Embryonic facial prominence (tissue), 1 donor: ENCODE results near the gene SELE.
"Not testable (repeated sequence)": the region's sequence is repeated elsewhere in the genome, so short reads cannot be mapped to it uniquely, and the experiment has no call there.

Source experiments
- DNase-seq: peaks from one replicate; pipeline ENCODE4 v3.0.0-alpha.2; 2016; ENCODE audit errors: extremely low spot score

SELE gene

GRCh38 chr1:169722779-169723178, 11.1 kb downstream of the SELE start:
- no peak for DNase-seq

- not testable (repeated sequence) for DNase-seq
Observed at GRCh38 chr1:169715100-169715499, 18.8 kb downstream of the SELE start.

DNA sequence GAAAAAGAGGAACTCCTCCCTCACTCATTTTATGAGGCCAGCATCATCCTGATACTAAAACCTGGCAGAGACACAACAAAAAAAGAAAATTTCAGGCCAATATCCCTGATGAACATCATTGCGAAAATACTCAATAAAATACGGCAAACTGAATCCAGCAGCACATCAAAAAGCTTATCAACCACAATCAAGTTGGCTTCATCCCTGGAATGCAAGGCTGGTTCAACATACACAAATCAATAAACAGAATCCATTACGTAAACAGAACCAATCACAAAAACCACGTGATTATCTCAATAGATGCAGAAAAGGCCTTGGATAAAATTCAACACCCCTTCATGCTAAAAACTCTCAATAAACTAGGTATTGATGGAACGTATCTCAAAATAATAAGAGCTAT, 20.8 kb downstream of the SELE start:
- DNase-seq = not testable (repeated sequence)

DNA sequence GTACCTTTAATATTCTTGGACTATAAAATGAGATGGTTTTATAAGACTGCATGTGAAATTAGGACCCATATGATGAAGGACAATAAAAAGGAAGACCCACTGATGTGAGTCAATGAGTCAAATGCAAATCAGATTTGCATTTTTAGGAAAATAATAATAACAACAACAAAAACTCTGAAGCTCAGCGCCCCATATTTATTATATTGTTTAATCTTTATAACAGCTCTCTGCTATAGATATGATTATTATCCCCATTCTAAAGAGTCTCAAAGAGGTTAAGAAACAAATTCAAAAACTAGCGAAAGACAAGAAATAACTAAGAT, 21.6 kb downstream of the SELE start:
- DNase-seq = no peak

DNA sequence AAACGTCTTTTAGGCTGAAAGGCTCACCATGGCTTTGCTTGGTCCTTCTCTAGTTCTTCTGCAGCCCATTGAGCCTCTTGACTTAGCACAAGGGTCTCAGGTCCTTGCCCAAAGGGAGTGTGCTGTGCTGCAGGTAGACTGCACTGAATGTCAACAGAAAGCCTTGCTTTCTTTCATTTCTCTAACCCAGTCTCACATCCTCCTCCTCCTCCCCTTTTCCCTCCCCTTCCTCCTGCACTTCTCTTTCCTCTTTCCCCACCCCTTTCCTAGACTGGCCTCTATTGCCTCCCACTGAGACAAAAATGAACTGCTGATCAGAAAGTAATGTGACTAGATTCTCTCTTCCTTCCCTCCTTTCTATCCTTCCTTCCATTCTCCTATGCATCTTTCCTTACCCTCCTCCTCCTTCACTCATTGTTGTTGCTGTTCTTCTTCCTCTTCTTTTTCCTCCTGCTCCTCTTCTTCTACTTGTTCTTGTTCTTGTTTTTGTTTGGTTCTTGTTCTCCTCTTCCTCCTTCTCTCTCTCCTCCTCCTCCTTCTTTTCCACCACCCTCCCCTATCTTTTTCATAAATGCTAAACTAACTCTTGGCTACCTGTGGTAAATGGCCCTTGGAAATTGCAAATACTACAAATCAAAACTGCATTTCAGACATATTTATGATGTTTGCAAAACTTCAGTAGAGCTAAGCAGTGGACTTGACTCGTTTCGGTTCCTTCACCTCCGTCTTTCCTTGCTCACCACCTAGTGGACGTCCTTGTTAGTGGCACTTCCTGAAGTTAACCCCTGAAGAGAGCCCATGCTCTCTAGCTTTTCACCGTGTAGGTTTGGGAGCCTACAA, 22.2 kb downstream of the SELE start, which contains the start of gene SELL:
Gene SELL, minus strand, starts transcription at position 152 of the 840 bp plus-strand sequence. Its CDS starts 122 bp downstream, at position 30.
- DNase-seq = no peak

DNA sequence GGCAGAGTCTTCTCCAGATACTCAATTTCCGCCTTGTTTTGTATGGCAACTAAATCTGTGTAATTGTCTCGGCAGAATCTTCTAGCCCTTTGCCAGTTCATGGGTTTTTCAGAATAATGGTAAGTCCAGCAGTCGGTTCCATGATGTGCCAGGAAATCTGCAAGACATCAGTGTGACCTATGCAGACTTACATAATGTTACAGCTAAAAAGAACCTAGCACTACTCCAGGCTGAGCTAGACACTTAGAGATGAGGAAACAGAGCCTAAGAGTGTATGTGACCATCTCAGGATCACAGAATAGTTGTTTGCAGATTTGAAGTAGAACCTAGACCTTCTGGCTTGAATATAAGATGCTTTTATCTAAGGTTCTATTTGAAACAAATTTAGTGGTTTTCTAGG, 25.2 kb downstream of the SELE start:
- no peak for DNase-seq

- DNase-seq = no peak
Observed at GRCh38 chr1:169707912-169708604, 25.8 kb downstream of the SELE start.

- DNase-seq = no peak
Observed at GRCh38 chr1:169704797-169705196, 29.1 kb downstream of the SELE start.

DNA sequence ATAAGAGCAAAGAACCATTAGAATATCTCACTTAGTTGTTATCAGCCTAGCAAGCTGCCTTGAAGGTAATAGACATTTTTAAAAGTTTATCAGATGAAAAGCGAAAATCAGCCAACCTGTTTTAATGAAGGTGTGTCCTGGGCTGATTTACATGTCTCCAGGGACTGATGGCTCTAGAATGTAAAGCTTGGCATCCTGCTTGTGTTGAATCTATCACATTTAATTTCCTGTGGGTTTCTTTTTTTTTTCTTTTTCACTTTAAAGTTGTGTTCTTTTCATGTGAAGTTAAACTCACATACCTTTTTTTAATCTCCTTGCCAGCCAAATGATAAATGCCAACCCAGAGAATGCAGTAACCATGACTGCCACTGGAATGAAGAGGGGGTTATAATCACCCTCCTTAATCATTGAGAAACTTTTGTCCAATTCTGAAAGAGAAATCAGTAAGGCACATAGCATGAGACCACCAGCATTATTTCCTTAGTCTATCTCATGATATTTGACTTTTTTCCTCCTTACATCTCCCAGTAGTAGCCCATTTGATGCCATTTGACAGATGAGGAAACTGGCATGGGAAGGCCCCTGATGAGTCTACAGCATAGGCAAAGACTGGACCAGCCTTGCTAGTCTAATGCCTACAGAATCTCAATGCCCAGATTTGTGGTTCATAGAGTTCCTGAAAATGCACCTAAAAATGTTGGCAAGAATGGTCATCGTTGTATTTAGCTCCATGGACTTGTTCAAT, 32.4 kb downstream of the SELE start:
- DNase-seq = no peak

DNA sequence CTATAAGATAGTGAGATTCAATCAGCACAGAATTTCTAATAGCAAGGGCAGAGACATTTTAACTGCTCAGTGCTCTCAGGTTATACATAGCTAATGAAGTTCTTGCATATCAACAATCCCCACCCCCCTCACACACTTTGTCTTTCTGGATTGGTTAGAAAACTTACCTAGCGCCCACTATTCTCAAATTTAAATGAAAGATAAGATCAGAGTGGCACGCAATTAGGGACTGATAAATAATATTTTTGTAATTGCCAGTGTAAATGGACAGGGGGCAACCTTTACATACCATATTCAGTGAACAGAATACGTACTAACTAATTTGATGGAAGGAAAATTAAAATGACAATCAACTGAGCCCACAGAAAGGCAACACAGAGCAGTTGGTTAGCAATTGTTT, 34.2 kb downstream of the SELE start:
- no peak for DNase-seq

DNA sequence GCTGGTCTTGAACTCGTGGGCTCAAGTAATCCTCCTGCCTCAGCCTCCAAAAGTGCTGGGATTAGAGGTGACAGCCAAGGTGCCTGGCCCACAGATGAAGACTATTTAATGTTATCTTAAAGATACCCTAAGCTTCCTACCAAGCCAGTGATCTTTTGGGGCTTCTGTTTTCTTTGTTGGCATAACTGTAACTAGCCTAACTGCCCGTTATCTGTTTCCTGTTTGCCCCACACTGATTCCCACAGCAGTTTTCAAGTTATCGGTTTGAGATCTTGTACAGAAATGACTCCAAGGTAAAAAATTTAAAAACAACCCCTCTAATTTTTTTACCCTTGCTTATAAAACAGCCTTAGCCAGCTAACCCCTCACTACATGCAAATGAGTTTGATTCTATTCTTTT, 34.9 kb downstream of the SELE start:
- no peak for DNase-seq

- DNase-seq = no peak
Observed at GRCh38 chr1:169697755-169698154, 36.1 kb downstream of the SELE start.

GRCh38 chr1:169696273-169697100, 37.4 kb downstream of the SELE start:
- no peak for DNase-seq

DNA sequence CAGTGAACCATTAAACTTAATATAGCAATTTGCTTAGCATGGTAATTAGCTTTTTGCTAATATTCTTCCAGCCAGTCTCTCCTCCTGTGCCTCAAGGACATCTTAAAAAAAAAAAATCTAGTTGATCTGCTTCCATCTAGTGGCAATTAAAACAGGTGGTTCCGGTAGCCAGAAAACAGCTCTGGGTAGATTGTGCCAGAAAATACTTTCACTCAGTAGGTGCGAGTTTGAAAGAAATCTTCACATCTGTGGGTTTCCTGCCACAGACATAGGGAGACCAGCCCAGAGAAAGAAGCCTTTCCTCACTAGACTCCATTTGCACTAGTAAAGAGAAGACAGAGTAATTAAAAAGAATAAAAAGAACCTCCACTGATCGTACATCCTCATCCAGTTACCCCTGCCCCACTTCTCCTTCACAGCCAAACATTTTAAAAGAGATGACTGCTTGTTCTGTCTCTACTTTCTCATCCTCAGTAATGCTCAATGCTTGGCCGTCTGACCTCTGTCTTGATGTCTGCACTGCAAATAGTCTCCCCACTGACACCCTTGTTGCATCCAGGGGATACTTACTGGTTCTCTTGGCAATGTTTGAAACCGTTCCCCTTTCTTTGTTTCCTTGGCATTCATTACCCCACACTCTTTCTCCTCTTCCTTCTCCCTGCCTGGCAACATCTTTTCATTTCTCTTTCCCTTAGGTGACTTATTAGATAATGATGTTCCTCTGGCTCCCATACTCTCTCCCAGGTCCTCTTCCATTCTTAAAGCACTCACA, 39.4 kb downstream of the SELE start:
- DNase-seq = no peak

GRCh38 chr1:169692756-169693460, 41.0 kb downstream of the SELE start:
- DNase-seq = no peak

GRCh38 chr1:169690489-169690888, 43.4 kb downstream of the SELE start:
- DNase-seq = no peak

DNA sequence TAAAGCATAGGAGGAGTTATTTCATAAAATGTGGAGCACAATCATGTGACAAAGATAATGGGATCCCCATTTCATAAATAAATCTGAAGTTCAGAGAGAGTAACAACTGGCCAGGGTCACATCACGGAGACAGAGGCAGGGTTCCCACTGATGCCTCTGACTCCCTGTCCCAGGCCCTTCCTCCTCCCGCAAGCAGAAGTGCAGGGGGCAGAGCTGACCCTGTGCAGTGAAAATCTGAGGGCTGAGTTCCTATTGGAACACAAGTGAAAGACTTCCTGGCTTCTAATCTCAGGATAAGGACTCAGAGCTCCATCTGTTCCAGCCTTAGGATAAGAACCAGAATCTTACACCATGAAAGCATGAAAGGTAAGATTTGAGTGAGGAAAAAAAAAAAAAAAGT, 44.5 kb downstream of the SELE start:
- no peak for DNase-seq

- not testable (repeated sequence) for DNase-seq
Observed at GRCh38 chr1:169688377-169688776, 45.5 kb downstream of the SELE start.

DNA sequence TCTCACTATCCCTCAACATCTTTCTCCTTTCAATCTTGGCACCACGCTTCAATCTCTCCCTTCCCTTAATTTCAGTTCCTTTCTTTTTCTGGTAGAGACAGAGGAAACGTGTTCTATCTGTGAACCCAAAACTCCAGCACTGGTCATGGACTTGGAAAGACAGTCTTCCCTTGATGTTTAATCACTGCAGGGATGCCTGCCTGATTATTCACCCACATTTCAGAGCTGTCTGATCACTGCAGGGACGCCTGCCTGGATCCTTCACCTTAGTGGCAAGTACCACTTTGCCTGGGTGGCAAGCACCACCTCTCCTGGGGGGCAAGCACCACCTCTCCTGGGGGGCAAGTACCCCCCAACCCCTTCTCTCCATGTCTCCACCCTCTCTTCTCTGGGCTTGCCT, 50.2 kb downstream of the SELE start:
- DNase-seq = no peak

DNA sequence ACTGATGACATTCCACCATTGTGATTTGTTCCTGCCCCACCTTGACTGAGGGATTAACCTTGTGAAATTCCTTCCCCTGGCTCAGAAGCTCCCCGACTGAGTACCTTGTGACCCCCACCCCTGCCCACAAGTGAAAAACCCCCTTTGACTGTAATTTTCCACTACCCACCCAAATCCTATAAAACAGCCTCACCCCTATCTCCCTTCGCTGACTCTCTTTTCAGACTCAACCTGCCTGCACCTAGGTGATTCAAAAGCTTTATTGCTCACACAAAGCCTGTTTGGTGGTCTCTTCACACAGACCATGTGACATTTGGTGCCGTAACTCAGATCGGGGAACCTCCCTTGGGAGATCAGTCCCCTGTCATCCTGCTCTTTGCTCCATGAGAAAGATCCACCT, 50.7 kb downstream of the SELE start:
- not testable (repeated sequence) for DNase-seq
